SH-SY5Y (cell line): ENCODE data around the gene PNPLA7.

Experiments
- GATA2 ChIP-seq: IDR thresholded peaks from 2 replicates; pipeline ENCODE4 v1.6.1; 2011; ENCODE audit warnings: mild to moderate bottlenecking, low read depth, low read length
- GATA3 ChIP-seq: IDR thresholded peaks from 2 replicates; pipeline ENCODE4 v1.6.1; 2011; ENCODE audit warnings: low read depth, mild to moderate bottlenecking, low read length, moderate library complexity

- TF ChIP-seq GATA2 (no peak), GATA3 (no peak)
Measured at GRCh38 chr9:137496601-137497375, 53.4 kb downstream of the PNPLA7 start.
